H1 (cell line): ENCODE measurements around the gene PRMT2. TPM values are rescaled to one million over a fixed set of nuclear protein-coding genes. Genes with fewer than 3 reads are reported as not detected.

Source experiments
- CTCF ChIA-PET: fragments of 300-600 bp; sonication (Branson Sonifier 250); formaldehyde crosslinking; loops from one replicate; lab custom pipeline; 2021; ENCODE audit not compliant: partially characterized antibody; lab: Charles Lee
- POLR2A ChIA-PET: fragments of 300-600 bp; sonication (Branson Sonifier 250); formaldehyde crosslinking; loops from one replicate; lab custom pipeline; 2021; ENCODE audit warnings: inconsistent platforms; ENCODE audit not compliant: partially characterized antibody; lab: Charles Lee
- DNase-seq, 2 experiments: peaks; one replicate each; pipeline versions ENCODE4 v3.0.0 to v3.0.0-alpha.2; 2010 to 2022; ENCODE audit warnings: low spot score in 2 of 2, low read depth in 1 of 2, mixed read lengths in 1 of 2
- FAIRE-seq: peaks from 2 replicates; lab custom pipeline; 2011; peaks lifted over from hg19 to GRCh38; lab: Jason Lieb, UNC
- H2AFZ ChIP-seq: 2 replicates; pipeline ENCODE4 v1.8.1; 2012; ENCODE audit warnings: low read length, inconsistent platforms
- H2AK5ac ChIP-seq: 2 replicates; pipeline ENCODE4 v1.6.1; 2013; ENCODE audit warnings: low read depth, low read length
- H2BK120ac ChIP-seq: replicated peaks from 2 replicates; pipeline ENCODE3; 2013; ENCODE audit warnings: low read depth, low read length, inconsistent platforms
- H2BK12ac ChIP-seq: 2 replicates; pipeline ENCODE4 v1.6.1; 2013; ENCODE audit warnings: low read depth, low read length
- H2BK15ac ChIP-seq: 2 replicates; pipeline ENCODE4 v1.6.1; 2013; ENCODE audit warnings: low read length
- H2BK20ac ChIP-seq: 2 replicates; pipeline ENCODE4 v1.6.1; 2013; ENCODE audit warnings: low read length
- H2BK5ac ChIP-seq: 2 replicates; pipeline ENCODE4 v1.6.1; 2013; ENCODE audit warnings: low read depth, low read length
- H3K14ac ChIP-seq: 2 replicates; pipeline ENCODE4 v1.6.1; 2013; ENCODE audit warnings: inconsistent platforms; ENCODE audit not compliant: insufficient read length
- H3K18ac ChIP-seq: 2 replicates; pipeline ENCODE4 v1.6.1; 2013; ENCODE audit warnings: low read length; ENCODE audit errors: extremely low read depth
- H3K23ac ChIP-seq: 2 replicates; pipeline ENCODE4 v1.6.1; 2013; ENCODE audit warnings: inconsistent platforms; ENCODE audit not compliant: insufficient read length
- H3K23me2 ChIP-seq: 2 replicates; pipeline ENCODE4 v1.6.1; 2013; ENCODE audit warnings: low read depth, low read length
- H3K27ac ChIP-seq: 2 replicates; pipeline ENCODE4 v1.6.1; 2011; ENCODE audit warnings: low read depth, low read length, inconsistent platforms
- H3K27me3 ChIP-seq, 4 experiments: replicated peaks in 1 of 4; 1 replicate in 1 of 4; 2 replicates in 3 of 4; pipeline versions ENCODE4 v1.6.1 to v1.8.1; 2011 to 2013; ENCODE audit warnings: low read length in 3 of 4, mild to moderate bottlenecking in 3 of 4, inconsistent platforms in 2 of 4, mixed read lengths in 2 of 4, moderate library complexity in 1 of 4; ENCODE audit not compliant: control insufficient read depth in 3 of 4, insufficient read depth in 3 of 4; ENCODE audit errors: extremely low read depth in 1 of 4
- H3K36me3 ChIP-seq, 4 experiments: 2 replicates each; pipeline versions ENCODE4 v1.6.1 to v1.8.1; 2011 to 2013; ENCODE audit warnings: mild to moderate bottlenecking in 4 of 4, low read length in 3 of 4, moderate library complexity in 2 of 4, control low read depth in 1 of 4, inconsistent platforms in 1 of 4; ENCODE audit not compliant: insufficient read depth in 4 of 4, control insufficient read depth in 2 of 4
- H3K4ac ChIP-seq: replicated peaks from 2 replicates; pipeline ENCODE3; 2013; ENCODE audit warnings: low read length, low read depth, mixed read lengths, inconsistent platforms; ENCODE audit not compliant: insufficient read length
- H3K4me1 ChIP-seq, 4 experiments: replicated peaks in 1 of 4; 1 replicate in 1 of 4; 2 replicates in 3 of 4; pipeline versions ENCODE4 v1.6.1 to v1.8.1; 2011 to 2013; ENCODE audit warnings: low read length in 3 of 4, inconsistent platforms in 2 of 4, mixed read lengths in 1 of 4; ENCODE audit not compliant: insufficient read depth in 4 of 4, control insufficient read depth in 3 of 4
- H3K4me2 ChIP-seq, 2 experiments: 2 replicates each; pipeline versions ENCODE4 v1.6.1 to v1.8.1; 2011 to 2013; ENCODE audit warnings: low read depth in 2 of 2, low read length in 2 of 2, control low read depth in 1 of 2, inconsistent platforms in 1 of 2, mild to moderate bottlenecking in 1 of 2; ENCODE audit not compliant: insufficient read depth in 1 of 2
- H3K4me3 ChIP-seq, 4 experiments: fragments of 200-600, 300-600 bp in 1 of 4; sonication (generic), shearing (Covaris generic), sonication (Bioruptor Twin) in 1 of 4; 2 replicates each; pipeline versions ENCODE4 v1.5.1 to v1.8.1; 2011 to 2016; ENCODE audit warnings: low read length in 4 of 4, low read depth in 3 of 4, control low read depth in 2 of 4, inconsistent platforms in 2 of 4, mild to moderate bottlenecking in 2 of 4, mixed read lengths in 1 of 4, moderate library complexity in 1 of 4; ENCODE audit not compliant: insufficient read depth in 2 of 4; ENCODE audit errors: extremely low read depth in 1 of 4
- H3K56ac ChIP-seq: replicated peaks from 2 replicates; pipeline ENCODE3; 2013; ENCODE audit warnings: low read depth, mild to moderate bottlenecking, mixed read lengths, low read length, inconsistent platforms; ENCODE audit not compliant: insufficient read length
- H3K79me1 ChIP-seq: 2 replicates; pipeline ENCODE4 v1.6.1; 2013; ENCODE audit warnings: low read depth, low read length, control low read depth
- H3K79me2 ChIP-seq, 2 experiments: 2 replicates each; pipeline versions ENCODE4 v1.6.1 to v1.8.1; 2012 to 2013; ENCODE audit warnings: low read length in 2 of 2, mild to moderate bottlenecking in 2 of 2, inconsistent platforms in 1 of 2; ENCODE audit not compliant: insufficient read depth in 2 of 2, control insufficient read depth in 1 of 2
- H3K9ac ChIP-seq, 4 experiments: replicated peaks in 1 of 4; 1 replicate in 1 of 4; 2 replicates in 3 of 4; pipeline versions ENCODE4 v1.6.1 to v1.8.1; 2011 to 2013; ENCODE audit warnings: low read depth in 3 of 4, low read length in 3 of 4, control low read depth in 2 of 4, mild to moderate bottlenecking in 2 of 4, moderate library complexity in 2 of 4, inconsistent platforms in 1 of 4; ENCODE audit errors: extremely low read depth in 1 of 4
- H3K9me3 ChIP-seq, 2 experiments: 2 replicates each; pipeline versions ENCODE4 v1.6.1 to v1.8.1; 2012 to 2013; ENCODE audit warnings: mild to moderate bottlenecking in 2 of 2, moderate library complexity in 2 of 2, control low read depth in 1 of 2, inconsistent platforms in 1 of 2, low read depth in 1 of 2, low read length in 1 of 2, mixed read lengths in 1 of 2; ENCODE audit not compliant: insufficient read depth in 2 of 2
- H4K20me1 ChIP-seq, 2 experiments: replicated peaks in 1 of 2; 2 replicates each; pipeline versions ENCODE3 to v1.8.1; 2011 to 2013; ENCODE audit warnings: inconsistent platforms in 2 of 2, low read length in 2 of 2, mild to moderate bottlenecking in 1 of 2; ENCODE audit not compliant: insufficient read depth in 2 of 2, control insufficient read depth in 1 of 2
- H4K5ac ChIP-seq: 2 replicates; pipeline ENCODE4 v1.6.1; 2013; ENCODE audit warnings: low read length, low read depth, mixed read lengths, inconsistent platforms; ENCODE audit not compliant: insufficient read length
- H4K8ac ChIP-seq: 2 replicates; pipeline ENCODE4 v1.8.0; 2013; ENCODE audit warnings: mild to moderate bottlenecking, moderate library complexity, low read length, inconsistent platforms; ENCODE audit not compliant: insufficient read depth; ENCODE audit errors: extremely low read depth
- H4K91ac ChIP-seq: replicated peaks from 2 replicates; pipeline ENCODE3; 2013; ENCODE audit warnings: low read length, mixed read lengths, inconsistent platforms; ENCODE audit not compliant: insufficient read length
- CHD1 ChIP-seq: IDR thresholded peaks from 2 replicates; pipeline ENCODE4 v1.6.1; 2012; ENCODE audit warnings: low read depth, low read length, improper control_type of control experiment
- CHD2 ChIP-seq: IDR thresholded peaks from 2 replicates; pipeline ENCODE4 v1.6.1; 2012; ENCODE audit warnings: low read length, improper control_type of control experiment
- EP300 ChIP-seq, 2 experiments: IDR thresholded peaks; 1 replicate in 1 of 2; 2 replicates in 1 of 2; pipeline ENCODE4 v1.6.1; 2011 to 2012; ENCODE audit warnings: low read depth in 2 of 2, low read length in 2 of 2, mild to moderate bottlenecking in 2 of 2, borderline replicate concordance in 1 of 2, inconsistent platforms in 1 of 2, moderate library complexity in 1 of 2
- JUN ChIP-seq: IDR thresholded peaks from 2 replicates; pipeline ENCODE4 v1.6.1; 2011; ENCODE audit warnings: low read depth, mild to moderate bottlenecking, improper control_type of control experiment, low read length
- KDM4A ChIP-seq: IDR thresholded peaks from one replicate; pipeline ENCODE4 v1.7.1; 2012; ENCODE audit warnings: low read depth, mild to moderate bottlenecking, moderate library complexity, low read length, inconsistent platforms; ENCODE audit not compliant: severe bottlenecking
- POU5F1 ChIP-seq: IDR thresholded peaks from 2 replicates; pipeline ENCODE4 v1.6.1; 2011; ENCODE audit warnings: low read depth, mild to moderate bottlenecking, low read length, moderate library complexity
- SP1 ChIP-seq: IDR thresholded peaks from 2 replicates; pipeline ENCODE4 v1.6.1; 2011; ENCODE audit warnings: low read depth, low read length
- TCF12 ChIP-seq: IDR thresholded peaks from 2 replicates; pipeline ENCODE4 v1.6.1; 2011; ENCODE audit warnings: low read depth, mild to moderate bottlenecking, low read length
- WGBS, 2 experiments: shearing (Covaris generic) in 1 of 2; methylation state at CpG; one replicate each; pipeline versions ENCODE4 v1.1.6 to v1.1.7; 2013 to 2015; ENCODE audit warnings: low lambda C conversion rate in 2 of 2, mixed read lengths in 2 of 2, inconsistent platforms in 1 of 2, low coverage in 1 of 2, missing lambda C conversion rate in 1 of 2; ENCODE audit not compliant: insufficient replicate concordance in 2 of 2, insufficient coverage in 1 of 2, insufficient read length in 1 of 2; ENCODE audit errors: extremely low coverage in 1 of 2, missing lambda C conversion rate in 1 of 2; 5-methylcytosine and 5-hydroxymethylcytosine counted together
- polyA plus RNA-seq, 7 experiments: library from polyadenylated mRNA; depleted of rRNA in 3 of 7; stranded (reverse) in 5 of 7; unstranded in 2 of 7; fragments of >200 nt in 5 of 7; fragments of 200-250 nt in 2 of 7; gene quantifications; 1 replicate in 5 of 7; 2 replicates in 1 of 7; 4 replicates in 1 of 7; pipeline versions ENCODE4 v1.2.1 to v1.2.3, GENCODE V29; 2011 to 2013; ENCODE audit warnings: missing spikeins in 2 of 7, mixed read lengths in 2 of 7
- total RNA-seq: library from RNA; stranded (reverse); fragmentation: NEBNext Ultra II Directional; extraction: Animal tissue kit (Norgen Biotek cat#: 25700); gene quantifications from 2 replicates; pipeline ENCODE4 v1.2.1, GENCODE V29; 2021

Gene PRMT2
- total and polyA plus RNA-seq, 2 of the 8 experiments (the other 6 are each of a cell fraction or from before 2014, with no cell fraction given), result 45.8 to 59.2 TPM

DNA sequence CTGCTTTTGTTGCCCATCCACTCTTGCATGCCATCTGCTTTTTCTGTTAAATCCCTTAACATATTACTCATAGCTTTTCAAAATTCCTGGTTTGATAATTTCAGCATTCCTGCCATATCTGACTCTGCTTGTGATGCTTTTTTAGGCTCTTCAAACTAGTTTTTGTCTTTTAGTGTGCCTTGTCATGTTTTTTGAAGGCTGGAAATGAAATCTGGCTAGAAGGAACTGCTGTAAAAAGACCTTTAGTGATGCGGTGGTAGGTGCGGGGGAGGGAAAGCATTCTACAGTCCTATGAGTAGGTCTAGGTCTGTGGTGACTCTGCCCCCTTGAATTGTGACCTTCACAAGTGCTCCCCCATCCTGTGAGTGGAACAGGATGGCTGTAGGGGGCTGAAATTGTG, 15.6 kb upstream of the PRMT2 start:
- Histone ChIP-seq H3K18ac (no peak overlapping the region), H3K14ac (no peak overlapping the region), H3K23me2 (no peaks in the 10 kb centered on the region), H3K36me3 (no peaks in the 10 kb centered on the region), H2BK20ac (no peak overlapping the region), H3K4me3 (no peak overlapping the region), H3K23ac (no peak overlapping the region), H3K56ac (no peak overlapping the region), H3K27ac (no peak overlapping the region), H4K91ac (no peak overlapping the region), H4K8ac (no peak overlapping the region; the same call in 1 of the 2 replicates), H4K5ac (no peak overlapping the region), H3K4me1 (no peaks in the 10 kb centered on the region; a peak in 2 of 7 replicates), H2BK12ac (0 out of 2 replicates have a peak overlapping the region, but pooled peaks have one; percentile 12), H3K79me2 (no peaks in the 10 kb centered on the region), H2BK15ac (no peak overlapping the region), H3K4ac (no peak overlapping the region), H3K9ac (no peak overlapping the region), H3K9me3 (0 out of 4 replicates have a peak, but pooled peaks cover 0 to 3% of the 10 kb centered on the region in 2 experiments), H3K27me3 (no peaks in the 10 kb centered on the region), H3K4me2 (no peak overlapping the region), H4K20me1 (no peaks in the 10 kb centered on the region), H2BK5ac (peak overlapping the region; percentile 41; the same call in 1 of the 2 replicates), H3K79me1 (no peaks in the 10 kb centered on the region), H2AK5ac (no peak overlapping the region), H2AFZ (peak overlapping the region; percentile 85; the same call in 1 of the 2 replicates), H2BK120ac (no peak overlapping the region)
- ChIA-PET POLR2A (interaction anchor here (3.3 kb wide), 1 partner anchor 15 kb away, joined by 18 read pairs; the partner anchor contains the start of gene PRMT2), CTCF (interaction anchor here (1.2 to 2.4 kb wide), 4 partner anchors 15 to 21 kb away, joined by 3 to 6 read pairs (median 4); partner anchors contain the start of gene S100B)
- 96% methylated on average over 2 of the region's 2 CpGs; no CpG with 5 or more reads in 1 of the 2 experiments for WGBS, 2 experiments
- DNase-seq, result no peak
- FAIRE-seq, result no peak
- TF ChIP-seq SP1 (no peak), JUN (no peak), TCF12 (no peak), EP300 (IDR thresholded peaks at IDR 0.05; ENCODE audit: borderline replicate concordance in 1 of 2, low read depth in 2 of 2, low read length in 2 of 2) (no peak), KDM4A (no peak), POU5F1 (no peak), CHD2 (no peak), CHD1 (no peak)
